Erythroblast (primary cell): ENCODE results near the gene SSTR3.

Source experiments
- DNase-seq, 2 experiments: peaks; one replicate each; lab custom pipeline; 2025; lab: John Stamatoyannopoulos, UW
- GATA1 ChIP-seq: IDR thresholded peaks from 2 replicates; pipeline ENCODE4 v1.6.1; 2011; ENCODE audit warnings: low read depth, mild to moderate bottlenecking, control low read depth, low read length, moderate library complexity
- POLR2A ChIP-seq: IDR thresholded peaks from 2 replicates; pipeline ENCODE4 v1.6.1; 2011; ENCODE audit warnings: mild to moderate bottlenecking, low read length

Gene SSTR3

GRCh38 chr22:37218771-37219411, 6.6 kb upstream of the SSTR3 start:
- TF ChIP-seq GATA1 (no peak), POLR2A (no peak)

GRCh38 chr22:37218399-37218770, 6.1 kb upstream of the SSTR3 start:
- TF ChIP-seq GATA1 (no peak), POLR2A (no peak)
- DNase-seq: no peak

More at GRCh38 chr22:37218771-37219411, 6.6 kb upstream of the SSTR3 start:
- DNase-seq: no peak

GRCh38 chr22:37215890-37216289, 3.6 kb upstream of the SSTR3 start:
- TF ChIP-seq GATA1: no peak
- no peak for TF ChIP-seq POLR2A
- DNase-seq: no peak

DNA sequence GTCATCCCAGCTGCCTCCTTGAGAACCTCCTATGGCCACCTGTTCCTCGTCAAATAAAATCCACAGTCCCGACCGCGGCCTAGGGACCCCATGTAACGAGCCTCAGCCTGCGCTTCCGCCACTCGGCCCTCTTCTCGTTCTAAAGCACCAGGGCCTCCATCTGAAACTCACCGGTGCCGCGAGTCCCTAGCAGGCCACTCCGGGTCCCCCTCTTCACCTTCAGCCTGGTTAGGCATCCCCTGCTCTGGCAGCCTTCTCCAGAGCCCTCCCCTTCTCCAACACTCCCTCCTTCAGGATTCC, 2.4 kb upstream of the SSTR3 start:
- no peak for TF ChIP-seq POLR2A
- TF ChIP-seq GATA1: no peak
- no peak for DNase-seq

GRCh38 chr22:37213941-37214730, 1.9 kb upstream of the SSTR3 start:
- TF ChIP-seq POLR2A (no peak), GATA1 (no peak)
- DNase-seq: no peak

GRCh38 chr22:37213218-37213855, 1.1 kb upstream of the SSTR3 start:
- TF ChIP-seq POLR2A: no peak
- no peak for TF ChIP-seq GATA1
- DNase-seq: no peak

DNA sequence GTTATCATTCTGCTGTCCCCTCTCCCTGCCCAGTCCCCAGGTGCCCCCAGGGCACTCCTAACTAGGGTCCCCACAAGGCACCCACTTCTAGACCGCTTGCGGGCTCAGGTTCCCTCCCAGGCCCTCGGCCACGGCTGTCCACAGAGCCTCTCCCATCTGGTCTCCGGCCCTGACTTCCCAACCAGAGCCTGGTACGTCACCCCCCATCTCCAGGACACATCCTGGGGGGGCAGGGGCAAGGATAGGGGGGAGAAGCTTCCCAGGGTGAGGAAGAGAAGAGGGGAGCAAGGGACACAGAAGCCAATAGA, 457 bp downstream of the SSTR3 start:
- DNase-seq: no peak
- no peak for TF ChIP-seq POLR2A
- no peak for TF ChIP-seq GATA1

DNA sequence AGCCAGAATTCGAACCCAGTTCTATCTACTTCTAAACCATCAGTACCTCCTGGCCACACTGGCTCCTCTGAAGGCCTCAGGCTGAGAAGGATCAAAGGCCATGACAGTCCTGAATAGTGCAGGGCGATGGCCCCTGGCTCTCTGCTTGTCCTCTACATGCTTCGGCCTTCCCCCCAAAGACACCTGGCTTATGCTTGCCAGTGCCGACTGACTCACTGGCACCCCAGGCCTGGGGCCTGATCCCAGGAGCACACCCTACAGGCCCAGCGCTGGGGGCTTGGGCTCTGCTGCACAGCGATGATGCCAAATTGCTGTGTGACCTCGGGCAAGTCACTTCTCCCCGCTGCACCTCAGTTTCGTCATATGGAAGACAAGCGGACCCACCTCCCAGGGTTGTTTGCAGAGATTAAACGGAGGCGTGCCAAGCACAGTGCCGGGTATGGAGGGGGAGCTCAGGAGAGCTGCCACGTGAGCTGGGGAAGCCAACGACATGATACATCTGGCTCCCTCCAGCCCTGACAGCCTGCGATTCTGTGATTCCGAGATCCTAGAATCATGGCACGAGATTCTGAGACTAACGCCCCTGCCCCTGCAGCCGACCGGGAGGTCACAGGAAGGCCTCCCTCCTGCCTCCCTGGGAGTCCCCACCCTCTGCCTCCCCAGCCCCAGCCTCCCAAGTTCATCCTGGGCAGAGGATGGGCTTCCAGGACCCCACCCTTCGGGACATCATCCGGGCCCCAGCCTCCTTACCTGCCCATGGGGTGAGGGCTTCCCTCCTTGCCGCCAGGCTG, 1.0 kb downstream of the SSTR3 start:
- DNase-seq: no peak
- TF ChIP-seq GATA1 (no peak), POLR2A (no peak)

DNA sequence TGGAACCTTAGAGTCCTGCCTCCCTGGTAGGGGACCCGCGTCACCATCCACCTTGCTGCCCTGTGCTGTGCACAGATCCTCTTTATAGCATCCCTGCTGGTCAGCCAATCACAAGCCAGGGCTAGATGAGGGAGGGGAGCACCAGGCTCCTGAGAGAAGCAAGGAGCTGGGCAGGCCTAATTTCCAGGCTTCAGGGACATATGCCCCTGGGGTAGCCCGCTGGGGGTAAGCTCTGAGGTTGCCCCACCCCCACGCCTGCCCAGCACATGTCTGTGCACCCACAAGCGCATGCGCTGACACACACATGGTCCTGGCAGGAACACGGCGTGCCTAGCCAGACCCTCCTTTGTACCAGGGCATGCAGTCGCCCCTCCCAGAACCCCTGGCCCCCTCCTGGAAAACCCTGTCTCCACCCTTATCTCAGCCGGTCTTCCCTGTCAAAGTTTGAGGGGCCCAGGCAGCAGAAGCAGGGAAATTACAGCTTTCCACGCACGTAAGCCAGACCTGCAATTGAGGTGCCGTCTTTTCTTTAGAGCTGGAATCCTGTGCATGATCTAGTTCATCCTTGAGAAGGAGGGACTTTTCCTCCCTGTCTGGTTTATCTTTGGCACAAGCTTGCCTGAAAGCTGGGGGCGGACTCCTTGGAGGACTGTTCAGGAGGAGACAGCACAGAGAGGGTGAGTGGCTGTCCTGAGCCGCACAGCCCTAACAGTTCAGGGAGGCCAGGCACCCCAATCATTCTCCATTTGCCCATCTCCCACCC, 2.1 kb downstream of the SSTR3 start:
- DNase-seq: no peak
- TF ChIP-seq GATA1: no peak
- no peak for TF ChIP-seq POLR2A

DNA sequence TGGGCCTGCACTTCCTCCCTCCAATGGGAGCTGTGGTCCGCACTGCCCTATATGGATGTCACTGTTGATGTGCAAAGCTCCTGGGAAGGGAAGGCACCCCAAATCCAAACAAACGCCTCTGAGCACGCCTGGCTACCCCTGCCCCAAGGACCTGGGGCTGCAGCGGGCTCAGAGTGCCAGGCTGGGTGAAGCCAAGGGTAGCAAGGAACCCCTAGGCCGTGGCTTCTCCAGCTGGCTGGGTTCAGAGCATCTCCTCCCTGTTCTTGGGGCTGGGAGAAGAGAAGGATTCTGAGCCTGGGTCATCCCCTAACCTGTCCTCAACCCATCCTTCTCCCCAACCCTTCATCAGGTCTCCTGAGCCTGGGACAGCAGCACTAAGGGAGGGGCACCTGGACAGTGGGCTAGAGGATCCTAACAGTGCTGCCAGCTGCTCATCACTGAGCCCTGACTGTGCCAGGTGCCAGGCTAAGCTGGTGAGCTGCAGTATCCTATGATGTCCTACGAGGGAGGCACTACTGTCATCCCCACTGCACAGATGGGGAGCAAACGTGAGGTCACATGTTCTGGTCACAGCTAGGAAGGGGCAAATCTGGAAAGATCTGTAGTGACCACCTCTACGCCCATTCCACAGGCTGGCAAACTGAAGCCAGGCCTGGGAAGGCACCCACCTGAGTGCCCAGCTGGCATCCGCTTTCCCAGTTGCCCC, 3.0 kb downstream of the SSTR3 start:
- TF ChIP-seq POLR2A (no peak), GATA1 (no peak)
- no peak for DNase-seq

DNA sequence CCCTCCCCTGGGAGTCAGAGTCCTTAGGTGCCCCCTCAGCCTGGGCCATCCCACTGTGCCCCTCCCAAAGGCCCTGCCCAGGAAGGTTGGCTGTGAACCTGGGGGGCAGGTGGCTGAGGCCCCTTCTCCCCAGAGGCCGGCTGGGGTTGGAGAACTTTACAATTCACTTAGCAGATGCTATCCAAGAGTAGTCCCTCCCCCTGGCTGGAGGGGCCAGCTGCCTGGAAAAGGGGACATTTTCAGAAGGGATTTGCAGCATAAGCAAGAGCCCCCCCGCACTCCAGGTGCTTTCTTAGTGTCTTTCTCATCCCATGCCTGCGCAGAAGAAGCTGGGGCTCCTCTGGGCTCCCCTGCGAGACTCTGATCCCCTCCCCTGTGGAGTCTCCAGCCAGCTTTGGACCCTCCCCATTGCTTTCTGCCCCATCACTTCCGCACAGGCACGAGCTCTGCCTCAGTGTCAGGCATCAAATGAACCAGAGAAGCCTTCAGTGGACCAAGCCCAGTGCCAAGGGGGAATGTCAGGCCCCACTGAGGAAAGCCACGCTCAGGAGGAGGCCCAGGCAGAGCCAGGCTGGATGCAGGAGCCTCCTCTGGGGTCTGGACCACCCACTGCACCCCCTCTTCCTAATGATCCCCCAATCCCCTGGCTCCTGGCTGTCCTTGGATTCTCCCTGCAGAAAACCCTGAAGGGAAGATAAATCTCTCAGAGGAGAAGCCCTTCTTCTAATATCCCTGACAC, 3.7 kb downstream of the SSTR3 start:
- TF ChIP-seq POLR2A: no peak
- no peak for TF ChIP-seq GATA1
- no peak for DNase-seq

GRCh38 chr22:37207981-37208380, 4.3 kb downstream of the SSTR3 start:
- TF ChIP-seq GATA1 (no peak), POLR2A (no peak)
- DNase-seq: no peak
